HG03108 (cell line): Measurements from ENCODE around the gene RIMS1.

Source experiments
- ATAC-seq: cut with Tn5 transposase; IDR thresholded peaks from one replicate; pipeline ENCODE4 v1.9.1; 2021; ENCODE audit warnings: moderate library complexity; ENCODE audit not compliant: unreplicated experiment

RIMS1 gene

DNA sequence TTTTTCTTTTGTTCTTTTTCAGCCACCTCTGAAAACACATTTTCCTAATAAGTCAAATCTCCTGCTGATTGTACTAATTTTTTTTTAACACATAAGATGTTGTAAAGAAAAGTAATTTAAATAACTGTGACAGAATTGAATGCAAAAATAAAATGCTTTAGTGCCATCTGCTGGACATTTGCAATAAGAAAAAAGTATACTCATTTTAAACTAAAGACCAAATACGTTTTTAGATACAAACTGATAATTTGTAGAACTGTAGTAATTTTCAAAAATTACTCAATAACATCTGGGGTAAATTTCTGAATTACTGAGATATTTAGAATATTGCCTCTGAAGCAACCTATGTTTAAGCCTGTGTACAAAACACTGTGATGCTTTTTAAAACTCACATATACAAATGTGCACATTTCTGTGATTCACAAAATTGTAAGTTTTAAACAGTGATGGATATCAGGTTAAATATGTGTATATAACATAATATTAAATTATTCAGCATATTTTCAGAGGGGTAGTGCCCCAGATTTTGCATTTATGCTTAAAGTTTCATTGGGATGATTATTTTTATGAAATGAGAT, 198.7 kb downstream of the RIMS1 start:
- no peak for ATAC-seq

DNA sequence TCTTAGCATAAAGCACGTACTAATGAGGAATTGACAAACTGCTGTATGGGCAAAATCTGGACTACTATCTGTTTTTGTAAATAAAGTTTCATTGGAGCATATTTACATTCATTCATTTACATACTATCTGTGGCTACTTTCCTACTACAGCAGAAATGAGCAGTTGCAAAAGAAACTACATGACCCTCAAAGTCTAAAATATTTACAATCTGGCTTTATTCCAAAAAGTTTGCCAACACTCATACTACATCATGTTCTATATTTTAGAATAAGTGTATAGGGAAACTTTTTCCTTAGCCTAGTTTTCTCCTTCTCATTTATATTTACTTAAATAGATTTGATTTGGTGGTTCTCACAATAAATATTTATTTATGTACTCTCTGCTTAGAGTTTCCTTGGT, 208.2 kb downstream of the RIMS1 start:
- no peak for ATAC-seq

DNA sequence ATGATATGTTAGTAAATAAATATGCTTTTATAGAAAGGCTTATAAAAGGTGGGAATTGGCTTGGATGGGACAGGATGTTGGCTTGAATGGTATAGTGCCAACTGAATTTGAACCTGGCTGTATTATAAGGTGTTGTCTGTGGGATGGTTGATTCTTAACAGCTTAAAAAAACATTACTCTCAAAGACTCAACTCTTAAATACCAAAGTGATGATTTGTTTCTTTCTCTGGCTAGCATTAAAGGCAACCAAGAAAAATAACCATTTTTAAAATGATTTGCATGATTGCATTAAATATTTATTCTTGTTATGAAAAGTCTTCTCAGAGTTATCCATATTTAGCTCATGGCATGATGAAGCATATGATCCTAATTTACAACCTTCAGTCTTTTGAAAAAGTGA, 216.2 kb downstream of the RIMS1 start:
- no peak for ATAC-seq

DNA sequence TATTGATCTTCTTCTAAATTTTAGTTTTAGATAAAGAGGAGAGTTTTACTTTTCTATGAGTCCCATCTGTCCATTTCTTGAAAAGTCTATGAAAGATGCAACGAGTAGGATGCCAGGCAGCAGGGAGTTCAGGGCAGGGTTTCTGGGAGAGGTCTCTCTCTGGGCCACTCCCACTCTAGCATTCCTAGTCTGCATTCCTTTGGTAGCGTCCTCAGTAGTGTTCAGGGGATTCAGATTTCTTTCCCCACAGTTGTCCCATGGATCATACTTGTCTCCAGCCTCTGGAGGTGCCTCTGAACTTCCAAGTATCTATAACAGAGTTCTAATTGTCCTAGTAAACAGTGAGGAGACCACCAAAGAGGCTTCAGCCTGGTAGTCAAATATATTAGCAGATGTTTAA, 225.3 kb downstream of the RIMS1 start:
- no peak for ATAC-seq

DNA sequence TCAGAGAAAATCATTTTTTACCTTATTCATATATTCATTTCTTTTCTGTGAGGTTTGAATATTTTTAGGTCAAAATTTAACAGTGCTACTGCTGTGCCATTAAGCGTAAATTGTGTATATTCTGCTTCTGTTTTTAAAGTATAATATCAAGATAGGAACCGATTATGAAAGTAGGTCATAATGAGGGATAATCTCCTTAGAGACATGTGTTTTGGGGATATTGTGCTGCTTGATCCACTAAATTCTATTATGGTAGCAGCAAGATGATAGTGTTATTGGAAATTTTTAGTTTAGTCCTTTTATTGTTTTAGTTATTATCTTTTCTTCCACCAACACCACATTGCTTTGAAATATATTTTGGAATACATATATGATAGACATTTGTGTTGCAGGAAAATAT, 244.0 kb downstream of the RIMS1 start:
- no peak for ATAC-seq

DNA sequence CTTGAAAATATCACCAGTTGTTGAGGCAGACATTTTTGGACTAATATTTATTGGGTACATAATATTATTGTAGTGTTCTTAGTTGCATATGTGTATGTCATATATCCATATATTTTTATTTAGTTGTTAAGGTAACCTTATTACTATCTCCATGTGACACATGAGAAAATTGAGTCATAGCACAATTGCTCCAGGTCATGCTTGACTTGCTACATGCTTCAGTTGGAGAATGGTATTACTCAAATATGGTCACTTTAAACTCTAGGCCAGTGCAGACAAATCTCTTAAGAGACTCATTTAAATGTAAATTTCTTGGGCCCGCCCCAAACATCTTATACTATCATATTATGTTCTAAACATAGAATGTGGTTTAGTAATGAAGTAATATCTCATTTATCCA, 246.1 kb downstream of the RIMS1 start:
- ATAC-seq: no peak

DNA sequence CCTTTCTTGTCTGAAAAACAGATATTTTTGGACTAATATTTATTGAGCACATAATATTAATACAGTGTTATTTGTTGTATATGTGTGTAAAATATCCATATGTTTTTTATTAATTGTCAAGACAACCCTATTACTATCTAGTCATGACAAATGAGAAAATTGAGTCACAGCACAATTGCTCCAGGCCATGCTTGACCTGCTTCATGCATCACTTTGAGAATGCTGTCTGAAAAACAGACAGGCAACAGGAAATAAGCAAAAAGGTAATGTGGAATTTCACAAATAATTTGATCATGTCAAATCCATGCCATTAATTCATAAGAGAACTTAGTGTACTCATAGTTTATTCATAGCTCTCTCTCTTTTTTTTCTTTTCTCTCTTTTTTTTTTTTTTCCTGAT, 246.5 kb downstream of the RIMS1 start:
- no peak for ATAC-seq

DNA sequence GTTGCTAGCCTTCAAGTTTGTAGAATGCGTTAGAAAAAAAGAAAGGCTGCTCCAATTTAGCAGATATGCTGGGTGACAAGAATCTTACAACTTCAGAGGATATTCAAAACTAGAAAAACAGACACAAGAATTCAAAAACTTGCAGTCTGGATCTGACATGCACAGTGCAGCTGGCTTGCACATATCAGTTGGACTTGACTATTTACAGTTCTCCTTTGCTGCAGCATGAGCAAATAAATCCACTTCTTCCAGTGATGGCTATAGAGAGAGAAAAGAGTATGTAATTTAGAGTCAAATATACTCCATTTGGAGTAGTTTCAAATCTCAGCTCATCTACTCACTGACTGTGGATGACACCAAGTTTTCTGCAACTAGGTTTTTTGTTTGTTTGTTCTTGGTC, 247.0 kb downstream of the RIMS1 start:
- no peak for ATAC-seq

DNA sequence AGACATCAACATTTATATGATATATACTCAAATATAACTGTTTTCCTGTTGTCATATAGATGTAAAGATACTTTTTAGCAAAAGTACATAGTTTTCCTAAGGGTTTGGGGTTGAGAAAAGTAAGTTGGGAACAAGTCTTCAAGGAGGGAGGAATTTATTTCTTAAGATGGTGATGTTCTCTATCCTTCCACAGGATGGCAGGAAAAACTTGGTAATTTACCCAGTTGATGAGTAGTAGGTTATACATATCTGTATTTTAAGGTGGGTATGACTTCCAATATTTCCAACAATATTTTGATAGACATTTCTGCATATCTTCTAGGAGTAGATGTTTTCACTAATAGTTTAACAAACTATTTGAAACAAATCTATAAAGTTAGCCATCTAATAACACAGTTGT, 254.4 kb downstream of the RIMS1 start:
- ATAC-seq: no peak

DNA sequence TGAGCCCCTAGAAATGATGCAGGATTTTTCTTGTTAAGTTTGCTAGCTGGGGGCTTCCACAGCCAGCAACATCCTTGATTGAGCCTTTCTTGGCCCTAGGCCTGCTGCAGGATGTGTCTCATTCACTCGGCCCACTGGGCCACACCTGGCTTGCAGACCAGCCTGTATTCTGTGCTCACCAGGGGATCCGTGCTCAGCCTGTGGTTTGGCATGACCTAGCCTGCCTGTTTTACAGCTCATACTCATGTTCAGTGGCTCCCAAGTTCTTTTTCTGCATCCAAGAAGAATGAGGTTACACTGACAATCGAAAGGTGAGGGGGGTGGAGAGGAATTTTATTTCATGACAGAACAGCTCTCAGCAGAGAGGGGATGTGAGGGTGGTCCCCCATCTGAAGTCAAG, 263.4 kb downstream of the RIMS1 start:
- no peak for ATAC-seq

DNA sequence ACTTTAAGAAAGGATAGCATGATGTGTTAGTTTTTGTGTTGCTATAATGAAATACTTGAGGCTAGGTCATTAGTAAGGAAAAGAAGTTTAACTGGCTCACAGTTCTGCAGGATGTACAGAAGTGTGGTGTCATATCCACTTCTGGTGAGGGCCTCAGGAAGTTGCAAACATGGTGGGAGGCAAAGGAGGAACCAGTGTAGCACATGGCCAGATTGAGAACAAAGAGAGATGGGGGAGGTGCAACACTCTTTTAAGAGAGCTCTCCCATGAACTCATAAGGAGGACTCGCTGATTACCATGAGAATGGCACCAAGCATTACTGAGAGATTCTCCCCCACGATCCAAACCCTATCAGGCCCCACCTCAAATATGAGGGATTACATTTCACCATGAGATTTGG, 265.4 kb downstream of the RIMS1 start:
- no peak for ATAC-seq

DNA sequence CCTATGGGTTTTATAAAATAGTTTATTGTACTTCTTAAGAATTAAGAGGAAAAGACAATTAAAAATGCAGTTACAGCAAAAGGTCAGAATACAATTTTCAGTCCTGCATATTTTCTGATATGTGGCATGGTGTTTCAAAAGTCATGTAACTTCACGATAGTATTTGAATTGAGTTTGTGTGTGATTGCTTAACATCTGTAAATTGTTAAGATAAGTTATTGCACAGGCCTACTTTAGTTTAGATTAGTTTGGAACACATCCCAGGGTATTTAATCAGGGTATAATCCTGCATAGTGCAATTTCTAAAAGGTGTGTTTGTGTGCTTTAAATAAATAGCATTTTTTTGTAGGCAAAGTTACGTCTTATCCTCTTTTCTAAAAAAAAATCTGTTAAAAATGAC, 289.6 kb downstream of the RIMS1 start:
- no peak for ATAC-seq

DNA sequence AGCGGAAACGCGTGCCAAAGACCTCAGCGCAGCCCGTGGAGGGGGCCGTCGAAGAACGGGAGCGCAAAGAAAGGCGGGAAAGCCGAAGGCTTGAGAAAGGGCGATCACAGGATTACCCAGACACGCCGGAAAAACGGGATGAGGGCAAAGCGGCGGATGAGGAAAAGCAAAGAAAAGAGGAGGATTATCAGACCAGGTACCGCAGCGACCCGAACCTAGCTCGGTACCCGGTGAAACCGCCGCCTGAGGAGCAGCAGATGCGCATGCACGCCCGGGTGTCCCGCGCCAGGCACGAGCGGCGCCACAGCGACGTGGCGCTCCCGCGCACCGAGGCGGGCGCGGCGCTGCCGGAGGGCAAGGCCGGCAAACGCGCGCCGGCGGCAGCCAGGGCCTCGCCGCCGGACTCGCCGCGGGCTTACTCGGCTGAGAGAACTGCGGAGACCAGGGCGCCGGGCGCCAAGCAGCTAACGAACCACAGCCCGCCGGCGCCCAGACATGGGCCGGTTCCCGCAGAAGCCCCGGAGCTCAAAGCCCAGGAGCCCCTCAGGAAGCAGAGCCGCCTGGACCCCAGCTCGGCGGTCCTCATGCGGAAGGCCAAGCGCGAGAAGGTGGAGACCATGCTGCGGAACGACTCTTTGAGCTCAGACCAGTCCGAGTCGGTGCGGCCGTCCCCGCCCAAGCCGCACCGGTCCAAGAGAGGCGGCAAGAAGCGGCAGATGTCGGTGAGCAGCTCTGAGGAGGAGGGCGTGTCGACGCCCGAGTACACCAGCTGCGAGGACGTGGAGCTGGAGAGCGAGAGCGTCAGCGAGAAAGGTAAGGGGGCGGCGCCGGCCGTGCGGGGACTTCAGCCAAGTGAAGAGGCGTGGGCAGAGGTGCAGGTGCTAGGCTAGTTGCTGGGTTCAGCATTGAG, 296.2 kb downstream of the RIMS1 start:
- ATAC-seq: no peak

DNA sequence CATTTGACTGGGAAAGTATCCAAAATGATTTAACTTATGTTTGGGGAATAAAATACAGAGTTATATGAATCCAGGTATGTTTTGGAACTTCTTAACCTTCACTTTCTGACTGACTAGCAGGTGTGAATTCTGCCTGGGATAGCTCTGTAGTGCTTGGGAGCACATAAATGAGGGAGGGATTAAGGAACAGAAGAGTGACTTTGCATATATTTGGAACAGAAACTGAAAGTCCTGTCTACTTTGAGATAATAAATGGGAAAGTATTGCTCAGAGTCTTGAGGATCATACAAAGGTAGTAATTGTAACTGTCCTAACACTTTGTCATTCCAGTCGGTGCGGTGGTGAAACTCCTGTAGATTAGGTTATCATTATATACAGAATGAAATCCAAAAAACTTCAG, 317.6 kb downstream of the RIMS1 start:
- no peak for ATAC-seq

DNA sequence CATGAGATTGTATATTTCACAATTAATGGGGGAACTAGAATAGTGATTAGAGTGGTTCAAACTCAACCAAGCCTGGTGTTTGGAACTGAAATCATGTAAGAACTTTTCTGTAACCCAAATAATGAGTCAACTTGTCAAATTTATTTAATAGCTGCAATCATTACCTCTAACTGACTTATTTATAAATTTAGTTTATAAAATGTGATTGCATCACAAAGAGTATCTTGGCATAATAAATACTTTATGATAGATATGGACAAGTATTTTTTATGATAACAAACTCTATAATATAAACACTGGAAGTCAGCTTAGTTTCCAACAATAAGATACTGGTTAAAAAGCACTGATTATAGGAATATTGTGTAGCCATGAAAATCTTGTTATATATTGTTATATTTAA, 319.1 kb downstream of the RIMS1 start:
- ATAC-seq: no peak

DNA sequence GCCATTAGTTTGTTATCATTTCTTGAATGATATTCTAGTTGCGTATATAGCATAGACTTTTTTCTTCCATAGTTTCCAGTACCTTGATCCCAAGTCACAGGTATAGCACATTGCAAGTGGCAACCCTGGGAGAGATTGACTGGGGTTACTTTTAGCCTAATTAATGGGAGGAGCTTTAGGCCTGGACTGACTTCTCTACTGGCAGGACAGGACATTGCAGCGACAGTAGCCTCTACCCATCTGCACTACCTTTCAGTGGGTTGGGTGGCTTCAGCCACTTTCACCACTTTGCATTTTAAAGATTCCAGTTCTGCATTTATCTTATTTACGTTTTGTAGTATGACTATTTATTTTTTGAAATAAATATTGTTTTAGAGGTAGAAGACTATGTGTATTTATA, 320.3 kb downstream of the RIMS1 start:
- no peak for ATAC-seq

DNA sequence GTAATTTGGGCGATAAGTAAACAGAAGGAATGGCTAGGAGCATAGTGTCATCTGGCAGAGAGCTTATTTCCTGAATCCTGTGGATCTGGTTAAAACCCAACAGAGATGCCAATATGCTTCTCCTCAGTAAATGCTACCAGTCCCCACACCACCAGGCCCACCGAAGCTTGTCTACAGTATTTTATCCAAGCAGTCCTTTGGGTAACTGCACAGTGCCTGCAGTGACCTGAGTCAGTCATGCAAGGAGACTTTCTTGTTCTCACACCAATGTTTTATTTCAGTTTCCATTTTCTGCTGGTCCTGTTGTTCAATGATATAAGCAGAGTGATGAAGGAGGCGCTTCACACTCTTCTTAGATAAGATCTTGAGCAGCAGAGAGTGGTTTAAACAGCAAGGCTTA, 326.3 kb downstream of the RIMS1 start:
- ATAC-seq: peak; percentile 50

DNA sequence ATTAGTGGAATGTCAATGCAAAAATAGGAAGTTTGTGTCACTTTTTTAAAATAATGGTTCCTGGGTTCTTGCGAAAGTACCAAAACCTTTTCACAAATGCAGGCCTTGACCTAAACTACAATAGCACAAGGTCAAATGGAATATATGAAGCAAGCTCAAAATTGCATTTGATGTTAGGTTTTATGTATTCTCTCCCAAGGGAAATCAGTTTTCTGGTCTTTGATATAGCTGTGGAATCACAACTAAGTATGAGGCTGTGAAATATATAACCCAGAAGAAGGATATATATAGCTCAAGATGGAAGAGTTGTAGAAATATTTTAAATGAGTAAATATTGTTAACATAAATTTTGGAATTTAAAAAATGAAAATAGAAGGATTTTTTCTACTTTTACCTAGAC, 327.3 kb downstream of the RIMS1 start:
- no peak for ATAC-seq

DNA sequence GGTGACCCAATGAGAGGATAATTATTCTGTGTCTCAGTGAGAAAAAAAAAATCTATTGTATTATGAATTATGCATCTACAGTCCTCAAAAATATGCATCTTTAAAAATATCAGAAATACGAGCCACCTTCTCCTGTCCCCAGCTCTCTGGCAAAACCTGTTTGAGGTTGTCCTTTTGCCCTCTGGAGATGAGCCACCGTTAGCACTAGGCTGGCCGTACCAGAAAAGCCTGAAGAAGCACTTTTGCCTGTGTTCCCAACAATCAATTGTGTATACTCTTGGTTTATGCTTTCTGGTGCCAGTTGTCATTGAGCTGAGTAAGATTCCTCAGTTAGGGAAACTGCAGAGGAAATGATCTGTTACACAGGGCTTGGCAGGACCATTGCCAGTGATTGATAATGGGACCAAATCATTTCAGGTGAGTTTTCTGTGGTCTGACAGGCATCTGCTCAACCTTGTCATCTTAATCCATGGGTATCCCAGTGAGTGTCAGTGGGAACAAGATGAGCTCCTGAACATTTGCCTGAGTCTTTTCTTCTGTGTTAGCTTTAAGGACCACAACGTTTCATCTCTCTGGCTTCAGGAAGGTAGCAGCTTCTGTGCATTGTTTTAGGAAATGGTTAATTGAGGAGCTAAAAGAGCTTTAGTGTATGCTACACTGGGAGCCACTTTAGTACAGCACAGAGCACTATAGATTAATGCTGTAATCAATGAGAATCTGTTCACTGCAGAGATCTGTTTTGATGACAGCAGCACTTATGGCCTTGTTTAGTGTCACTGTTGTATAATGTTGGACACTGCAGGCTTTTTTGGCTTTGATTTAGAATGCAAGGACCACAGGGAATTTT, 330.1 kb downstream of the RIMS1 start:
- ATAC-seq: no peak

DNA sequence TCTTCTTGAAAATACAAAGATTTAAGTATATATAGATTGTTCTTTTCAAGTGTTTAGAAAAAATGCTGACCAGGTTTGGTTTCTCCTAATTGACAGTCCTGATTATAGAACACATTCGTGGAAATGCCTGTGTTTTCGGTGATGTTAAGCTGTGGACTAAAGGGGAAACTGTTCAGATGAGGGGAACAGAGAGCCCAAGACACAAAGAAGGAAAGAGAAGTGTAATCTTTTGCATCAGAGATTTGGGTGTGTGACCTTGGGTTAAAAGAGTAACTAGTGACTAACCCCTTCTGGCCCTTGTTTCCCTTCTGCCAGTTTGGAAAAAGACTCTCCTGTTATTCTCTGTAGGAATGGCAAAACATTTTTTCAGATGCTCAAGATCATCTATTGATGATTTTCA, 331.3 kb downstream of the RIMS1 start:
- ATAC-seq: no peak

DNA sequence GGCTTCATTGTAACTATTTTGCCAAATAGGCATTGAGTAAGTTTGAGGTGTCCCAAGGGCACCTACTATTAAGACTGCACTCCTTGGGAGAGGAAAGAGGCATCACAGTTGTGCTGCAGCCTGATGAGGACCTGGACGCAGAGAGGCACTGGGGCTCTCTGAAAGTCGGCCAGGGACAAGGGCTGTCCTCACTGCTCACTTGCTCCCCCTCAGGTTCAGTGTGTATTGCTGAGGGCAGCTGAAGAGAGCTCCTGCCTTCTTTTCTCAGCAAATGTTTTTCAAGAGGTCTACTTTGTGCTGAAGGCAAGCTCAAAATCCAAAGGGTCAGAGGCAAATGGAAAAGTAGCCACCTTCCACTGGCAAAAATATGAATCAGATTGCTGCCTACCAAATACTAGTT, 331.8 kb downstream of the RIMS1 start:
- peak; percentile 80 for ATAC-seq

DNA sequence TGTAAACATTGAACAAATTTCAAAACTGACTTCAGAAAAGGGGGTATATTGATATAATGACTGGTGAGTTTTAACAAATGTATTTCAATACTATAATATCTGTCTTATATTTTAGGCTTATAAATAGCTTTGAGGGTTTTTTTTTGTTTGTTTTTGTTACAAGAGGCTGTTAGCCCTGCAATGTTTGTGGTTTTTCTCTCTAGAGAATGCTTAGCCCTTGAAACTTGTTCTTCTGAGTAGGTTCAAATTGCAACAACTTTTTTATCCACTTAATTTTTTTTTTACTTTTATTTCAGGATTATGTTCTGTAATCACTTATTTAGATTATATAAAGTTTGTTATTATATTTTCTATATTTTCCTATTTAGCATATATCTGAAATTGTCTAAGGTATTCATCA, 333.2 kb downstream of the RIMS1 start:
- no peak for ATAC-seq
